ENCODE results near the gene WFDC2. TPM values are rescaled to one million over a fixed set of nuclear protein-coding genes. Genes with fewer than 3 reads are reported as not detected.

Gene WFDC2
- total RNA-seq, 2 donors from 2014 or later: 117 to 285 TPM

DNA sequence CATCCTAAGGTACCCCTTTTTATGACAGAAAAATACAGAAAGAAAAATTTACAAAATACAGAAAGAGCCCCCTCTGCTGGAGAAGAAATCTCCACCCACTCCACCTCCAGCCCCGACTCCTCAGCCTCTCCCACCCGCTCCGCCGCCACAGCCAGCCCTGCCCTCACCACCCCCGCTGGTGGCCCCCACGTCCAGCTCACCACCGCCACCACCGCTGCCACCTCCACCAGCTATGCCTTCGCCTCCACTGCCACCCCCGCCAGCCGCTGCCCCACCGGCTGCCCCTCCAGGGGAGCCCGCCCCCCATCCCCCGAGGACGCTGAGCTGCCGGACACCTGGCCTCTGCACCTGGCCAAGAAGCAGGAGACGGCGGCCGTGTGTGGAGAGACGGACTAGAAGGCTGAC lies 17.7 kb downstream of the WFDC2 start:
- Histone ChIP-seq H3K27ac (no peak overlapping the region), H3K36me3 (no peaks in the 10 kb centered on the region), H3K27me3 (no peaks in the 10 kb centered on the region), H3K4me1 (no peaks in the 10 kb centered on the region), H3K9ac (ENCODE audit: low read depth in 2 of 2, low read length in 2 of 2) (no peak overlapping the region), H3K4me3 (no peak overlapping the region), H3K9me3 (no peaks in the 10 kb centered on the region)
- DNase-seq: no peak
- intact Hi-C loops (cut with DNase I): no loop called here
- TF ChIP-seq, protein P1, sequence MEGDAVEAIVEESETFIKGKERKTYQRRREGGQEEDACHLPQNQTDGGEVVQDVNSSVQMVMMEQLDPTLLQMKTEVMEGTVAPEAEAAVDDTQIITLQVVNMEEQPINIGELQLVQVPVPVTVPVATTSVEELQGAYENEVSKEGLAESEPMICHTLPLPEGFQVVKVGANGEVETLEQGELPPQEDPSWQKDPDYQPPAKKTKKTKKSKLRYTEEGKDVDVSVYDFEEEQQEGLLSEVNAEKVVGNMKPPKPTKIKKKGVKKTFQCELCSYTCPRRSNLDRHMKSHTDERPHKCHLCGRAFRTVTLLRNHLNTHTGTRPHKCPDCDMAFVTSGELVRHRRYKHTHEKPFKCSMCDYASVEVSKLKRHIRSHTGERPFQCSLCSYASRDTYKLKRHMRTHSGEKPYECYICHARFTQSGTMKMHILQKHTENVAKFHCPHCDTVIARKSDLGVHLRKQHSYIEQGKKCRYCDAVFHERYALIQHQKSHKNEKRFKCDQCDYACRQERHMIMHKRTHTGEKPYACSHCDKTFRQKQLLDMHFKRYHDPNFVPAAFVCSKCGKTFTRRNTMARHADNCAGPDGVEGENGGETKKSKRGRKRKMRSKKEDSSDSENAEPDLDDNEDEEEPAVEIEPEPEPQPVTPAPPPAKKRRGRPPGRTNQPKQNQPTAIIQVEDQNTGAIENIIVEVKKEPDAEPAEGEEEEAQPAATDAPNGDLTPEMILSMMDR (IDR thresholded peaks at IDR 0.05): no peak

DNA sequence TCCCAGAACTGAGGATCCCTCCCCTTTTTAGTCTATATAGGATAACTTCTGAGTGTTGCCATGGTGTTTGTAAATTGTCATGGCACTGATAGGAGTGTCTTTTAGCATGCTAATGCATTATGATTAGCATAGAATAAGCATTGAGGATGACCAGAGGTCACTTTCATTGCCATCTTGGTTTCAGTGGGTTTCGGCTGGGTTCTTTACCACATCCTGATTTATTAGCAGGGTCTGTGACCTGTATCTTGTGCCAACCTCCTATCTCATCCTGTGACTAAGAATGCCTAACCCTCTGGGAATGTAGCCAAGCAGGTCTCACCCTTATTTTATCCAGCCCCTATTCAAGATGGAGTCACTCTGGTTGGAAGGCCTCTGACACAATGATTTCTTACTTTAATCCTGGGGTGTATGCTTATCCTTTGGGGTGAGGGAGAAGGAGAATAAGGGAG lies 19.6 kb downstream of the WFDC2 start:
- no peak overlapping the region for H3K9ac ChIP-seq (ENCODE audit: low read depth in 2 of 2, low read length in 2 of 2)
- no peaks in the 10 kb centered on the region for H3K27me3 ChIP-seq
- H3K4me1 ChIP-seq: no peaks in the 10 kb centered on the region
- no peak overlapping the region for H3K4me3 ChIP-seq
- no peaks in the 10 kb centered on the region for H3K9me3 ChIP-seq
- H3K36me3 ChIP-seq: no peaks in the 10 kb centered on the region
- no peak for DNase-seq
- TF ChIP-seq, protein P1 (IDR thresholded peaks at IDR 0.05): no peak
- no peak overlapping the region for H3K27ac ChIP-seq
- intact Hi-C loops (cut with DNase I): no loop called here

DNA sequence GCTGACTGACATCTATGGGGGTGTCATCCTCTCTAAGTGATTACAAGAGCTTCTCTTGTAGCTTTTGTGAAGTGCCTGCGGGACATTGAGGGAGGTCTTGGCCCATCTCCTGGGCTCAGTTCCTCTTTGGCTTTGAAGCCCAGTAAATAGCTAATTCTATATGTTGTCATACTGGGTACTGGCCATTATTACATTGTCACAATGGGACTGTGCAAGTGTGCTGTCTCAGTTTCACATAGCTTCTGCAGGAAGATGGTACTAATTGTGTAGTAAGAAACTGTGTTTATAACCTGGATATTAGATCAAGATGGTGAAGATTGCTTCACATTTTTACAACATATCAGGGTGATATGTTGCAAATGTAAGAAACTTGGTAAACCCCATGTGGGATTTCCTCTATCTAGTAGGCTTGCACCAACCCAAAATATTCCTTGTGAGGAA lies 26.0 kb downstream of the WFDC2 start:
- Histone ChIP-seq H3K4me3 (no peak overlapping the region), H3K27ac (no peak overlapping the region), H3K36me3 (no peaks in the 10 kb centered on the region), H3K9ac (ENCODE audit: low read depth in 2 of 2, low read length in 2 of 2) (no peak overlapping the region), H3K9me3 (no peaks in the 10 kb centered on the region), H3K4me1 (peaks cover 4% of the 10 kb centered on the region), H3K27me3 (no peaks in the 10 kb centered on the region)
- TF ChIP-seq, protein P1 (IDR thresholded peaks at IDR 0.05): no peak
- intact Hi-C loops (cut with DNase I): no loop called here
- DNase-seq: no peak

DNA sequence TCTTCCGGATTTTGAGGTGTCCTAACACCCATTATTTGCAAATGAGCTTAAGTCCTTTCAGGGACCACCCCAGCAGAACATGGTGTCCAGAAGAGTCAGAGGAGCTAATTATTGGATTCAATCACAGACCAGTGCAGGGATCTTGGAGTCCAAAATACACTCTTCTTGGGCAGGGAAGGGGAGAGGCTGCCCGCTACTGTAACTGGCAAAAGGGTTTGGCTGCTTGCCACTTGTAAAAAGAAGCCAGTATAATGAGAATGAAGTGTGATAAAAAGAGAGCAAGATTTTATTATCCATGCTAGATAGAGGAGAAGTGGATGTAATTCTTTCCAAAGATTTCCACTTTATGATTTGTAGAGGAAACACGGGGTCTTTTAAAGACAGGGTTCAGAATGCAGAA lies 26.6 kb downstream of the WFDC2 start:
- TF ChIP-seq, protein P1 (IDR thresholded peaks at IDR 0.05): no peak
- H3K4me1 ChIP-seq: peaks cover 4% of the 10 kb centered on the region
- no peaks in the 10 kb centered on the region for H3K27me3 ChIP-seq
- H3K36me3 ChIP-seq: no peaks in the 10 kb centered on the region
- no peak overlapping the region for H3K27ac ChIP-seq
- no peak overlapping the region for H3K9ac ChIP-seq (ENCODE audit: low read depth in 2 of 2, low read length in 2 of 2)
- peak; percentile 55 for DNase-seq
- intact Hi-C loops (cut with DNase I): no loop called here
- H3K9me3 ChIP-seq: no peaks in the 10 kb centered on the region
- H3K4me3 ChIP-seq: no peak overlapping the region

DNA sequence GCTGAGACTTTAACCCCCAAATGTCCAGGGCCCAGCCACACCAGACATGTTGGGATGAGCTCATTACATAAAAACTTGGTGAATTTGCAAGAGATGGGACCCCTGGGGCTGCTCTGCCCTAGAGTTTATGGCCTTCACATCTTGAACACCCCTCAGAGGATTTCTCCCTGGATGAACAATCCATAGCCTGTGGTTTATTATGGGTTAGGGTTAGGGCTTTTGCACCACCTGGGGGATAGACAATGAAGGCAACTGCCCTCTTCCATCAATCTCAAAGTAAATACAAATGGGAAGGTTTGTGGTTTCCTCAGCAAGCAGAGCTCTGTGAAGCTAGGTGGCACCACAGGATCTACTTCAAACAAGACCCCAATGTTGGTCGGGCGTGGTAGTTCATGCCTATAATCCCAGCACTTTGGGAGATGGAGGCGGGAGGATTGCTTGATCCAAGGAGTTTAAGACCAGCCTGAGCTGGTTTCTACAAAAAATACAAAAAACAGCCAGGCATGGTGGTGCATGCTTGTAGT lies 28.5 kb downstream of the WFDC2 start:
- H3K36me3 ChIP-seq: no peaks in the 10 kb centered on the region
- H3K9me3 ChIP-seq: no peaks in the 10 kb centered on the region
- intact Hi-C loops (cut with DNase I): no loop called here
- peaks cover 4% of the 10 kb centered on the region for H3K4me1 ChIP-seq
- H3K4me3 ChIP-seq: no peak overlapping the region
- DNase-seq: no peak
- no peak overlapping the region for H3K27ac ChIP-seq
- TF ChIP-seq, protein P1 (IDR thresholded peaks at IDR 0.05): no peak
- no peak overlapping the region for H3K9ac ChIP-seq (ENCODE audit: low read depth in 2 of 2, low read length in 2 of 2)
- no peaks in the 10 kb centered on the region for H3K27me3 ChIP-seq
